Measurements from ENCODE around the gene PAPSS2.

Gene PAPSS2

GRCh38 chr10:87675396-87676376 is 16.0 kb downstream of the PAPSS2 start:
- Histone ChIP-seq H3K4me3 (ENCODE audit: low read length) (no peak overlapping the region), H3K36me3 (ENCODE audit: control insufficient read depth, low read depth, low read length) (no peaks in the 10 kb centered on the region), H3K9me3 (ENCODE audit: control insufficient read depth, low read depth, low read length) (no peaks in the 10 kb centered on the region), H3K27ac (ENCODE audit: low read length) (no peak overlapping the region), H3K4me1 (ENCODE audit: control insufficient read depth, low read depth, low read length) (peaks cover 4% of the 10 kb centered on the region), H3K9ac (ENCODE audit: low read length) (no peak overlapping the region), H3K27me3 (ENCODE audit: control insufficient read depth, insufficient read depth, low read length) (no peaks in the 10 kb centered on the region)

- Histone ChIP-seq H3K9ac (ENCODE audit: low read length) (no peak overlapping the region), H3K4me1 (ENCODE audit: control insufficient read depth, low read depth, low read length) (peaks cover 4% of the 10 kb centered on the region), H3K4me3 (ENCODE audit: low read length) (no peak overlapping the region), H3K27me3 (ENCODE audit: control insufficient read depth, insufficient read depth, low read length) (no peaks in the 10 kb centered on the region), H3K27ac (ENCODE audit: low read length) (no peak overlapping the region), H3K9me3 (ENCODE audit: control insufficient read depth, low read depth, low read length) (no peaks in the 10 kb centered on the region), H3K36me3 (ENCODE audit: control insufficient read depth, low read depth, low read length) (no peaks in the 10 kb centered on the region)
These were observed 17.9 kb downstream of the PAPSS2 start for GRCh38 chr10:87677595-87677994.

GRCh38 chr10:87678302-87678701 is 18.6 kb downstream of the PAPSS2 start:
- Histone ChIP-seq H3K27ac (ENCODE audit: low read length) (no peak overlapping the region), H3K27me3 (ENCODE audit: control insufficient read depth, insufficient read depth, low read length) (no peaks in the 10 kb centered on the region), H3K4me1 (ENCODE audit: control insufficient read depth, low read depth, low read length) (peaks cover 4% of the 10 kb centered on the region), H3K4me3 (ENCODE audit: low read length) (no peak overlapping the region), H3K9ac (ENCODE audit: low read length) (no peak overlapping the region), H3K9me3 (ENCODE audit: control insufficient read depth, low read depth, low read length) (no peaks in the 10 kb centered on the region), H3K36me3 (ENCODE audit: control insufficient read depth, low read depth, low read length) (no peaks in the 10 kb centered on the region)

GRCh38 chr10:87683356-87683755 is 23.7 kb downstream of the PAPSS2 start:
- no peak overlapping the region for H3K9ac ChIP-seq (ENCODE audit: low read length)
- H3K27ac ChIP-seq (ENCODE audit: low read length), result no peak overlapping the region
- no peaks in the 10 kb centered on the region for H3K36me3 ChIP-seq (ENCODE audit: control insufficient read depth, low read depth, low read length)
- no peaks in the 10 kb centered on the region for H3K27me3 ChIP-seq (ENCODE audit: control insufficient read depth, insufficient read depth, low read length)
- no peak overlapping the region for H3K4me3 ChIP-seq (ENCODE audit: low read length)
- H3K4me1 ChIP-seq (ENCODE audit: control insufficient read depth, low read depth, low read length), result no peaks in the 10 kb centered on the region
- H3K9me3 ChIP-seq (ENCODE audit: control insufficient read depth, low read depth, low read length), result no peaks in the 10 kb centered on the region

GRCh38 chr10:87684001-87684638 is 24.4 kb downstream of the PAPSS2 start:
- Histone ChIP-seq H3K9me3 (ENCODE audit: control insufficient read depth, low read depth, low read length) (no peaks in the 10 kb centered on the region), H3K27ac (ENCODE audit: low read length) (no peak overlapping the region), H3K9ac (ENCODE audit: low read length) (no peak overlapping the region), H3K4me3 (ENCODE audit: low read length) (no peak overlapping the region), H3K36me3 (ENCODE audit: control insufficient read depth, low read depth, low read length) (no peaks in the 10 kb centered on the region), H3K4me1 (ENCODE audit: control insufficient read depth, low read depth, low read length) (no peaks in the 10 kb centered on the region), H3K27me3 (ENCODE audit: control insufficient read depth, insufficient read depth, low read length) (no peaks in the 10 kb centered on the region)

- Histone ChIP-seq H3K4me1 (ENCODE audit: control insufficient read depth, low read depth, low read length) (no peaks in the 10 kb centered on the region), H3K27ac (ENCODE audit: low read length) (no peak overlapping the region), H3K4me3 (ENCODE audit: low read length) (no peak overlapping the region)
These were observed 26.3 kb downstream of the PAPSS2 start for GRCh38 chr10:87685832-87686574.

GRCh38 chr10:87691506-87692070 is 31.9 kb downstream of the PAPSS2 start:
- H3K4me3 ChIP-seq (ENCODE audit: low read length), result no peak overlapping the region
- no peaks in the 10 kb centered on the region for H3K9me3 ChIP-seq (ENCODE audit: control insufficient read depth, low read depth, low read length)
- no peaks in the 10 kb centered on the region for H3K36me3 ChIP-seq (ENCODE audit: control insufficient read depth, low read depth, low read length)
- no peak overlapping the region for H3K9ac ChIP-seq (ENCODE audit: low read length)
- H3K27me3 ChIP-seq (ENCODE audit: control insufficient read depth, insufficient read depth, low read length), result no peaks in the 10 kb centered on the region
- H3K27ac ChIP-seq (ENCODE audit: low read length), result no peak overlapping the region
- no peaks in the 10 kb centered on the region for H3K4me1 ChIP-seq (ENCODE audit: control insufficient read depth, low read depth, low read length)

More at GRCh38 chr10:87685832-87686574, 26.3 kb downstream of the PAPSS2 start:
- Histone ChIP-seq H3K9me3 (ENCODE audit: control insufficient read depth, low read depth, low read length) (no peaks in the 10 kb centered on the region), H3K9ac (ENCODE audit: low read length) (no peak overlapping the region), H3K27me3 (ENCODE audit: control insufficient read depth, insufficient read depth, low read length) (no peaks in the 10 kb centered on the region), H3K36me3 (ENCODE audit: control insufficient read depth, low read depth, low read length) (no peaks in the 10 kb centered on the region)

GRCh38 chr10:87692956-87693484 is 33.3 kb downstream of the PAPSS2 start:
- Histone ChIP-seq H3K9ac (ENCODE audit: low read length) (no peak overlapping the region), H3K9me3 (ENCODE audit: control insufficient read depth, low read depth, low read length) (no peaks in the 10 kb centered on the region), H3K36me3 (ENCODE audit: control insufficient read depth, low read depth, low read length) (no peaks in the 10 kb centered on the region), H3K4me3 (ENCODE audit: low read length) (no peak overlapping the region), H3K27me3 (ENCODE audit: control insufficient read depth, insufficient read depth, low read length) (no peaks in the 10 kb centered on the region), H3K4me1 (ENCODE audit: control insufficient read depth, low read depth, low read length) (no peaks in the 10 kb centered on the region), H3K27ac (ENCODE audit: low read length) (no peak overlapping the region)

- H3K4me1 ChIP-seq (ENCODE audit: control insufficient read depth, low read depth, low read length), result no peaks in the 10 kb centered on the region
- no peak overlapping the region for H3K9ac ChIP-seq (ENCODE audit: low read length)
- no peaks in the 10 kb centered on the region for H3K27me3 ChIP-seq (ENCODE audit: control insufficient read depth, insufficient read depth, low read length)
- H3K4me3 ChIP-seq (ENCODE audit: low read length), result no peak overlapping the region
- H3K36me3 ChIP-seq (ENCODE audit: control insufficient read depth, low read depth, low read length), result no peaks in the 10 kb centered on the region
- no peaks in the 10 kb centered on the region for H3K9me3 ChIP-seq (ENCODE audit: control insufficient read depth, low read depth, low read length)
- no peak overlapping the region for H3K27ac ChIP-seq (ENCODE audit: low read length)
These were observed 34.5 kb downstream of the PAPSS2 start for GRCh38 chr10:87694011-87694794.

GRCh38 chr10:87695074-87695473 is 35.4 kb downstream of the PAPSS2 start:
- no peaks in the 10 kb centered on the region for H3K36me3 ChIP-seq (ENCODE audit: control insufficient read depth, low read depth, low read length)
- no peaks in the 10 kb centered on the region for H3K9me3 ChIP-seq (ENCODE audit: control insufficient read depth, low read depth, low read length)
- H3K9ac ChIP-seq (ENCODE audit: low read length), result no peak overlapping the region
- H3K4me1 ChIP-seq (ENCODE audit: control insufficient read depth, low read depth, low read length), result no peaks in the 10 kb centered on the region
- no peaks in the 10 kb centered on the region for H3K27me3 ChIP-seq (ENCODE audit: control insufficient read depth, insufficient read depth, low read length)
- H3K27ac ChIP-seq (ENCODE audit: low read length), result no peak overlapping the region
- H3K4me3 ChIP-seq (ENCODE audit: low read length), result no peak overlapping the region
